Measurements from ENCODE around the gene AP3D1. TPM values are rescaled to one million over a fixed set of nuclear protein-coding genes. Genes with fewer than 3 reads are reported as not detected.
A peak's percentile ranks its signal among the peaks of the same experiment; 100 is the strongest.

AP3D1 gene
- total and polyA plus RNA-seq, 2 donors: 32.5 to 80.1 TPM

DNA sequence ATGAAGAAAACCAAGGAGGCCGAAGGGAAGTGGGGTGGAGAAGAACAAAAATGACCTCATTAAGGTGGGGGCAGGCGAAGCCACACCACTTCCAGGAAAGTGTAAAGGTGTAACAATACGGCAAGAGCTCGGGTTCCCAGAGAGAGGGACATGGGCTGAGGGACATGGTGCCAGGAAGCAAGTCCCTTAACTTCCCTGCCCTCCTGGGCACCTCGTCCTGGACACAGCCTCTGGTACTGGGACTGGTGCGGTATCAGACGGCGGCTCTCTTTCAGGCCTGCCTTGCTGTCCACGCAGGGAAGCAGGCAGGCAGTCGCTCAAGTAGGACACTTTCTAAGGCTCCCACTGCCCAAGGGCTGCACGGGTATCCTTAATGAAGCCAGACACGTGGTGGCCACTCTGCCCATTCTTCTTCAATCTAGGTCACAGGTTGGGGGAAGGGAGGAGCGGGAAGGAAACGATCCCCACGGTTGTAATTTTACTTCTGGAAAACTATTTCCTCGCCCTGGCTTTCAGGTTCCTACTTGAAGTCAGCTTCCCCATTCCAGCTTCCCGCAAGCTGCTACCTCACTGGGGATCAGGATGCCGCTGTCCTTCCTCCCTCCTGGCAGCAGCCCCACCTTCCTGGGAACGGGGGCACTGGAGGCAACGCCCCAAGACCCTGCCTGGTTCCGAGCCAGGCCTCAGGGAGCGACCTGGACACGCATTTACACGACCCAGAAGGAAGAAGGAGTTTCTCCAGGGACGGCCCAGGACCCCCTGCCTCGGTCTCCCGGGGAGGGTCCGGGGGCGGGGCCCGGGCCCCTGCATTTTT is 1.2 kb downstream of the AP3D1 start:
- 34% methylated on average over 30 of the region's 30 CpGs for WGBS
- Histone ChIP-seq H3K4me1 (ENCODE audit: control insufficient read depth in 2 of 2, insufficient read depth in 2 of 2, low read length in 2 of 2) (peaks cover 18 to 54% of the 10 kb centered on the region in 2 donors), H3K27me3 (ENCODE audit: control insufficient read depth in 2 of 2, insufficient read depth in 1 of 2, low read length in 1 of 2) (no peaks in the 10 kb centered on the region), H3K27ac (ENCODE audit: low read depth in 1 of 2, low read length in 1 of 2) (peak overlapping the region in 1 of 2 donors; percentile 38), H3K4me3 (ENCODE audit: low read length in 2 of 2) (peak overlapping the region; percentile 84 to 99), H3K9me3 (ENCODE audit: control insufficient read depth in 2 of 2, insufficient read depth in 1 of 2, low read length in 1 of 2) (no peaks in the 10 kb centered on the region), H3K36me3 (ENCODE audit: control insufficient read depth in 2 of 2, insufficient read depth in 2 of 2, low read length in 1 of 2) (peaks cover 8 to 10% of the 10 kb centered on the region in 2 donors)
- DNase-seq (ENCODE audit: low read depth in 6 of 9, low spot score in 9 of 9): no peak

DNA sequence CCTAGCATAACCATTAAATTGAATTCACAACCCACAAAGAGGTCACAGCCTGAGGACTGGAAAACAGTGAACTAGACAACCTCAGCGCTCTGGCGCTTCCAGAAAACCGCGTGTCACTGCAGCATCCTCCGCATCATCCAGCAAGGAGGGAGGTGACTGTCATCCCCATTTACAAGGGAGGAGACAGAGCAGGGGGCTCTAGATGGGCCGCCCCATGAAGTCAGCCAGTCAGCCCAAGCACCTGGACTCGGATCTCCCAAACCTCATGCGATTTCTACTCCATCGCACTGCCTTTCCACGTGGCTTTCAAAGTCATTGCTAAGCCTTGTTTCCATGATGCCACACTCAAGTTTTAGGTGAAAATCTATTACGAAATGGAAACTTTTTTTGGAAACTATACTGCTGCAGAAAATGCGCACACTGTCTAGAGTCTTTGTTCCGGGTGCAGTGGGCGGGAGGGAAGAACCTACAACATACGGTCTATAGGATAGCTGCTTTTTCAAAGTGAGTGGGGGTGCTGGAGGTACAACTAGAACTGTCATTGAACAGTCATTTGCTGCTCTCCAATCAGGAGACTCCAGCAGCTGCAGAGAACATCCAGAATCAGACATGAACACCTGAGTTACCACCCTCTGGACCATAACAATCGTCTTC is 2.8 kb downstream of the AP3D1 start:
- DNase-seq (ENCODE audit: low read depth in 6 of 9, low spot score in 9 of 9): no peak
- WGBS: 95% methylated on average over 16 of the region's 16 CpGs
- H3K9me3 ChIP-seq (ENCODE audit: control insufficient read depth in 2 of 2, insufficient read depth in 1 of 2, low read length in 1 of 2): no peaks in the 10 kb centered on the region
- H3K4me1 ChIP-seq (ENCODE audit: control insufficient read depth in 2 of 2, insufficient read depth in 2 of 2, low read length in 2 of 2): peaks cover 18 to 66% of the 10 kb centered on the region in 2 donors
- peak overlapping the region in 1 of 2 donors; percentile 42 for H3K27ac ChIP-seq (ENCODE audit: low read depth in 1 of 2, low read length in 1 of 2)
- H3K4me3 ChIP-seq (ENCODE audit: low read length in 2 of 2): no peak overlapping the region
- H3K36me3 ChIP-seq (ENCODE audit: control insufficient read depth in 2 of 2, insufficient read depth in 2 of 2, low read length in 1 of 2): peaks cover 15% of the 10 kb centered on the region in 2 donors
- H3K27me3 ChIP-seq (ENCODE audit: control insufficient read depth in 2 of 2, insufficient read depth in 1 of 2, low read length in 1 of 2): no peaks in the 10 kb centered on the region

DNA sequence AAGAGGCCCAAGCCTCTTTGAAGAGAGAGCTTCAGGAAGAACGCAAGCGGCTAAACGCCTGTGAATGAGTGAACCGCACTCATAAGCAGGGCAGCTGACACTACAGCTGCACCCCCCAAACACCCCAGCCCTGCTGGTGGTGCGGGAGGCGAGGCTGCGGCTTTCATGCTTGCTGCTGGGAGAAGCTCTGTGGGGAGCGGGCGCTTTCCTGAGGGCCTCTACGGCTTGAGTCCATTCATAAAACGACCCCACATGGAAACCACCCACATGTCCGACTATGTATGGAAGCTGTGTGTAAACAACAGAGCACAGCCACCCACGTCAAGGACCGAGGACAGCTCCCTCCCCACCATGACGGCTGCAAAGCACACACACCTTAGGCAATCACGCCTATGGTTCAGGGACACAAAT is 5.5 kb downstream of the AP3D1 start:
- peak in 6 of 9 donors; percentile 46 to 82 (median 60) for DNase-seq (ENCODE audit: low read depth in 6 of 9, low spot score in 9 of 9)
- Histone ChIP-seq H3K9me3 (ENCODE audit: control insufficient read depth in 2 of 2, insufficient read depth in 1 of 2, low read length in 1 of 2) (no peaks in the 10 kb centered on the region), H3K27ac (ENCODE audit: low read depth in 1 of 2, low read length in 1 of 2) (peak overlapping the region in 1 of 2 donors; percentile 75), H3K36me3 (ENCODE audit: control insufficient read depth in 2 of 2, insufficient read depth in 2 of 2, low read length in 1 of 2) (peaks cover 15 to 17% of the 10 kb centered on the region in 2 donors), H3K4me3 (ENCODE audit: low read length in 2 of 2) (peak overlapping the region in 1 of 2 donors; percentile 8), H3K27me3 (ENCODE audit: control insufficient read depth in 2 of 2, insufficient read depth in 1 of 2, low read length in 1 of 2) (no peaks in the 10 kb centered on the region), H3K4me1 (ENCODE audit: control insufficient read depth in 2 of 2, insufficient read depth in 2 of 2, low read length in 2 of 2) (peaks cover 15 to 59% of the 10 kb centered on the region in 2 donors)
- 81% methylated on average over 16 of the region's 16 CpGs for WGBS

DNA sequence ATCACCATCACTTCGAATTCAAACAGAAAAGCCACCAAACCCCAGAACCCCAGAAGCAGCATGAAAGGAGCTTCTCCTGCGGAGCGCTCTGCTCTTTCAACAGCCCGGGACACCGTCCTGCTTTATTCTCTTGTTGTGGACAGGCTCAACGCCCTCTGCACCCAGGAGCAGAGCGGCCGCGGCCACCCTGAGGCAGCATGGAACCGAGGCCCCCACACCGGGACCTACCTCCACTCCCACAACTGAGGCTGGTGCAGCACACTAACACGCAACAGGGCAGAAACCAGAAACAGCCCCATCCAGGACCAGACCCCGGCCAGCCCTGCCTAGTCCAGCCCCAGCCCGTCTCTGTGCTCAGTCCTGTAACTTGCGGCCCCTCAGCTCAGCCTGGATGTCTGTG is 7.2 kb downstream of the AP3D1 start:
- DNase-seq (ENCODE audit: low read depth in 6 of 9, low spot score in 9 of 9): no peak
- Histone ChIP-seq H3K9me3 (ENCODE audit: control insufficient read depth in 2 of 2, insufficient read depth in 1 of 2, low read length in 1 of 2) (no peaks in the 10 kb centered on the region), H3K27ac (ENCODE audit: low read depth in 1 of 2, low read length in 1 of 2) (no peak overlapping the region), H3K36me3 (ENCODE audit: control insufficient read depth in 2 of 2, insufficient read depth in 2 of 2, low read length in 1 of 2) (peaks cover 25 to 33% of the 10 kb centered on the region in 2 donors), H3K4me1 (ENCODE audit: control insufficient read depth in 2 of 2, insufficient read depth in 2 of 2, low read length in 2 of 2) (peaks cover 3 to 45% of the 10 kb centered on the region in 2 donors), H3K27me3 (ENCODE audit: control insufficient read depth in 2 of 2, insufficient read depth in 1 of 2, low read length in 1 of 2) (no peaks in the 10 kb centered on the region), H3K4me3 (ENCODE audit: low read length in 2 of 2) (no peak overlapping the region)
- 99% methylated on average over 15 of the region's 15 CpGs for WGBS

DNA sequence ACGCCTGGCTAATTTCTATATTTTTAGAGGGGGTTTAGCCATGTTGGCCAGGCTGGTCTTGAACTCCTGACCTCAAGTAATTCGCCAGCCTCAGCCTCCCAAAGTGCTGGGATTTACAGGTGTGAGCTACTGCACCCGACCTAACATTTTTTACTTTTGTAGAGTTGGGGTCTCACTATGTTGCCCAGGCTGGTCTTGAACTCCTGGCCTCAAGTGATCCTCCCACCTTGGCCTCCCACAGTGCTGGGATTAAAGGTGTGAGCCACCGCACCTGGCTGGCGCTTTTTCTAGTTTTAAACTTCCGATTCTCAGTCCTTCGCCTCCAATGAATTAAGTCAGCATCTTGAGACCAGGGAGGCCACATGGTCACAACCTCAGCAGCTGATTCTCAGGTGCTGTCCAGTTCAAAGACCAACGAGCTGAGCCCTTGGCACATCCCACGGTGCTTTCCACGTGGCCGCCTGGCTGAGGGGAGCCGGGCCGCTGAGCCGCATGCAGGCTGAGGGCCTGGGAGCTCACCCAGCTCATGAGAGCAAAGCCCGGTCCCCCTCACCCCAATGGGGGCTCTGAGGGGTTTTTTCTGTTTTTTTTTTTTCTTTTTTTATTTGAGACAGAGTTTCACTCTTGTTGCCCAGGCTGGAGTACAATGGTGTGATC is 9.1 kb downstream of the AP3D1 start:
- WGBS: 97% methylated on average over 15 of the region's 15 CpGs
- H3K9me3 ChIP-seq (ENCODE audit: control insufficient read depth in 2 of 2, insufficient read depth in 1 of 2, low read length in 1 of 2): no peaks in the 10 kb centered on the region
- H3K4me1 ChIP-seq (ENCODE audit: control insufficient read depth in 2 of 2, insufficient read depth in 2 of 2, low read length in 2 of 2): peaks cover 0 to 34% of the 10 kb centered on the region in 2 donors
- no peak overlapping the region for H3K4me3 ChIP-seq (ENCODE audit: low read length in 2 of 2)
- H3K36me3 ChIP-seq (ENCODE audit: control insufficient read depth in 2 of 2, insufficient read depth in 2 of 2, low read length in 1 of 2): peaks cover 40 to 41% of the 10 kb centered on the region in 2 donors
- H3K27me3 ChIP-seq (ENCODE audit: control insufficient read depth in 2 of 2, insufficient read depth in 1 of 2, low read length in 1 of 2): no peaks in the 10 kb centered on the region
- H3K27ac ChIP-seq (ENCODE audit: low read depth in 1 of 2, low read length in 1 of 2): no peak overlapping the region
- no peak for DNase-seq (ENCODE audit: low read depth in 6 of 9, low spot score in 9 of 9)

DNA sequence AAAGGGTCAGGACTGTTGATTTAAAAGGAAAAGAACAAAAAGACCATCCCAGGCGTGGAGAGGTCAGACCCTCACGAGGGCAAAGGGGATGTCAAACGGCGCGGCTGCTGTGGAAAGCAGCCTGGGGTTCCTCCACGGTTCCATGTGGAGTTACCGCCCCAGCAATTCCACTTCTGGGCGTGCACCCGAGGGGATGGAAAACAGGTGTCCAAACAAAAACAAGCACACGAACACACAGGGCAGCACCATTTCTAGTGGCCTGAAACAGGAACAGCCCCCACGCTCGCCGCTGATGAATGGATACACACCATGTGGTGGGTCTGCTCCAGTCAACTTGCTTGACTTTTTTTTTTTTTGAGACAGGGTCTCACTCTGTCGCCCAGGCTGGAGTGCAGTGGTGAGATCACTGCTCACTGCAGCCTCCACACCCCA is 11.2 kb downstream of the AP3D1 start:
- Histone ChIP-seq H3K4me1 (ENCODE audit: control insufficient read depth in 2 of 2, insufficient read depth in 2 of 2, low read length in 2 of 2) (peaks cover 0 to 15% of the 10 kb centered on the region in 2 donors), H3K9me3 (ENCODE audit: control insufficient read depth in 2 of 2, insufficient read depth in 1 of 2, low read length in 1 of 2) (no peaks in the 10 kb centered on the region), H3K27me3 (ENCODE audit: control insufficient read depth in 2 of 2, insufficient read depth in 1 of 2, low read length in 1 of 2) (no peaks in the 10 kb centered on the region), H3K36me3 (ENCODE audit: control insufficient read depth in 2 of 2, insufficient read depth in 2 of 2, low read length in 1 of 2) (peaks cover 50 to 56% of the 10 kb centered on the region in 2 donors), H3K27ac (ENCODE audit: low read depth in 1 of 2, low read length in 1 of 2) (no peak overlapping the region), H3K4me3 (ENCODE audit: low read length in 2 of 2) (no peak overlapping the region)
- no peak for DNase-seq (ENCODE audit: low read depth in 6 of 9, low spot score in 9 of 9)
- 94% methylated on average over 14 of the region's 14 CpGs for WGBS

DNA sequence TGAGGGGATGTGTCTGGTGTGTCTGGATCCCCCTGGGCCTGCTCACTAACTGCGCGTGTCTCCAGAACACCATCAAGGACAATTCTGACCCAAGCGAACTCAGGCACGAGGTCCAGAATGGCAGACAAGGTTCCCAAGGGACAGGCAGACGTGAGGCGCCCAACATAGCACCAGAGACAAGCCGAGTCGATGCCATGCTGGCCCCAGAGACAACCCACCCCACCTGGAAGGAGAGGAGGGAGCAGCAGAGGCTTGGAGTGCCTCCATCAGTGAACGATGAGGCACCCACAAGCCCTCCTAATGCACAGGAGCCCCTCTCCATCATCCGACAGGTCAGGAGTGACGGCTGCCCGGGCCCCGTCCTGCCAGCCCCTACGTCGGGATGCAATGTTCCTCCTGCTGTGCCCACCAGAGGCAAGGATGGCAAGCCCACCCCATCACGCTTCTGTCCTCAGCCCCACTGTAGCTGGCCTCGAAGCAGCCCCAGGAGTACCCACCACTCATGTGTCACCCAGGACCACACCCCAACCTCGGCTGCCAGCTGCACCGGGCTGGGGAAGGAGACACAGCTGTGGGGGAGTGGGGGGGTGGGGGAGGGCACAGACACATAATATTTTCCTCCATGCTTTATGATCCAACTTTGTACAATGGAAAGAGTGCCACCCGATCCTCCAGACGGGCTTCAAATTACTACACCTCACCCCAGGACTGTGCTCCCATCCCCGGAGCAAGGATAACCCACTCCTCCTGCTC is 11.8 kb downstream of the AP3D1 start:
- H3K36me3 ChIP-seq (ENCODE audit: control insufficient read depth in 2 of 2, insufficient read depth in 2 of 2, low read length in 1 of 2): peaks cover 45 to 55% of the 10 kb centered on the region in 2 donors
- no peak for DNase-seq (ENCODE audit: low read depth in 6 of 9, low spot score in 9 of 9)
- H3K27me3 ChIP-seq (ENCODE audit: control insufficient read depth in 2 of 2, insufficient read depth in 1 of 2, low read length in 1 of 2): no peaks in the 10 kb centered on the region
- no peak overlapping the region for H3K27ac ChIP-seq (ENCODE audit: low read depth in 1 of 2, low read length in 1 of 2)
- H3K4me1 ChIP-seq (ENCODE audit: control insufficient read depth in 2 of 2, insufficient read depth in 2 of 2, low read length in 2 of 2): peaks cover 0 to 9% of the 10 kb centered on the region in 2 donors
- H3K4me3 ChIP-seq (ENCODE audit: low read length in 2 of 2): no peak overlapping the region
- WGBS: 95% methylated on average over 22 of the region's 22 CpGs
- H3K9me3 ChIP-seq (ENCODE audit: control insufficient read depth in 2 of 2, insufficient read depth in 1 of 2, low read length in 1 of 2): no peaks in the 10 kb centered on the region

DNA sequence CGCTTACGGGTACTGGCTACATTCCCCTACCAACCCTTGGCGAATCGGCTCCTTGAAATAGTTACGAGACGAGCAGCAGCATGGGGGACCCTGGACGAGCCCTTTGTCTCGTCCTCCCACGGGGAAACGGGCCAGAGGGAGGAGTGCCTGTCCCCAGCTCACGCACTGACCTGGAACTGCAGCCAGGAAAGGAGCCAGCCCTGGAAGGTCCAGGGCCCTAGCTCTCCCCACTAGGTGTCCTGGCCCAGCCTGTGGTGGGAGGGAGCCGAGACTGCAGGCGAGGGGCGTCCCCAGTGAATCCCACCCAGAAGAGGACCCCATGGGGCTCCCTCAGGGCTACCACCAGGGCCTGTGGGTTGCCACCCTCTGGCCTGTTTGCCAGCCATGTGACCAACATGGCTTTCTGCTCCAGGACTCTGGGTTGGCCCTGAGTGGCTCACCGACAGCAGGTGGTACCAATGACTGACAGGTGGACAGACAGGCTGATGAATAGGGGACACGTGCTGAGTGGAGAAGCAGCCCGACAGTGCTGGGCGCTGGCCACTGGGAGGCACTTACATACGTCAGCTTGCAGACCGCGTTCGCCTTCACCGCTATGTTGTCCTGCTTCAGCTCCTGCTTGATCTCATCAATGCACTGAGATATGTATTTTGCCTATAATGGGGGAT is 13.2 kb downstream of the AP3D1 start:
- DNase-seq (ENCODE audit: low read depth in 6 of 9, low spot score in 9 of 9): no peak

More for the DNA sequence above, 13.2 kb downstream of the AP3D1 start:
- H3K9me3 ChIP-seq (ENCODE audit: control insufficient read depth in 2 of 2, insufficient read depth in 1 of 2, low read length in 1 of 2): no peaks in the 10 kb centered on the region
- H3K4me1 ChIP-seq (ENCODE audit: control insufficient read depth in 2 of 2, insufficient read depth in 2 of 2, low read length in 2 of 2): peaks cover 0 to 3% of the 10 kb centered on the region in 2 donors
- no peak overlapping the region for H3K4me3 ChIP-seq (ENCODE audit: low read length in 2 of 2)
- no peaks in the 10 kb centered on the region for H3K27me3 ChIP-seq (ENCODE audit: control insufficient read depth in 2 of 2, insufficient read depth in 1 of 2, low read length in 1 of 2)
- peaks cover 47 to 51% of the 10 kb centered on the region in 2 donors for H3K36me3 ChIP-seq (ENCODE audit: control insufficient read depth in 2 of 2, insufficient read depth in 2 of 2, low read length in 1 of 2)
- H3K27ac ChIP-seq (ENCODE audit: low read depth in 1 of 2, low read length in 1 of 2): no peak overlapping the region
- WGBS: 97% methylated on average over 23 of the region's 23 CpGs
